ENCODE data around the gene OGN. TPM values are rescaled to one million over a fixed set of nuclear protein-coding genes. Genes with fewer than 3 reads are reported as not detected.

The OGN gene, protein sequence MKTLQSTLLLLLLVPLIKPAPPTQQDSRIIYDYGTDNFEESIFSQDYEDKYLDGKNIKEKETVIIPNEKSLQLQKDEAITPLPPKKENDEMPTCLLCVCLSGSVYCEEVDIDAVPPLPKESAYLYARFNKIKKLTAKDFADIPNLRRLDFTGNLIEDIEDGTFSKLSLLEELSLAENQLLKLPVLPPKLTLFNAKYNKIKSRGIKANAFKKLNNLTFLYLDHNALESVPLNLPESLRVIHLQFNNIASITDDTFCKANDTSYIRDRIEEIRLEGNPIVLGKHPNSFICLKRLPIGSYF
- total RNA-seq (1 to 10 TPM in 3 of 6 donors, under 1 TPM in 3; 0.28 to 5.8 (median 2.3) TPM), polyA plus RNA-seq (1 to 10 TPM; 1.3 to 1.4 TPM)

GRCh38 chr9:92404042-92404836 is at the start of gene OGN:
TSS of gene OGN (minus strand) at chr9:92404578. CDS start at chr9:92403407, 1,171 bp downstream.
- no peak within 1 kb of the TSS for H3K4me3 ChIP-seq
- 87 to 89% methylated on average over 5 of the region's 5 CpGs for WGBS, 2 donors
- no peaks in the 10 kb centered on the region for H3K36me3 ChIP-seq
- H3K9me3 ChIP-seq: no peaks in the 10 kb centered on the region
- TF ChIP-seq CTCF (IDR thresholded peaks at IDR 0.05): no peak
- no peak for ATAC-seq
- DNase-seq: no peak
- H3K4me1 ChIP-seq: no peaks in the 10 kb centered on the region
- H3K27me3 ChIP-seq: no peaks in the 10 kb centered on the region
- FAIRE-seq: no peak
- no peak within 1 kb of the TSS for H3K27ac ChIP-seq
- intact Hi-C loops (cut with DNase I): no loop called here

DNA sequence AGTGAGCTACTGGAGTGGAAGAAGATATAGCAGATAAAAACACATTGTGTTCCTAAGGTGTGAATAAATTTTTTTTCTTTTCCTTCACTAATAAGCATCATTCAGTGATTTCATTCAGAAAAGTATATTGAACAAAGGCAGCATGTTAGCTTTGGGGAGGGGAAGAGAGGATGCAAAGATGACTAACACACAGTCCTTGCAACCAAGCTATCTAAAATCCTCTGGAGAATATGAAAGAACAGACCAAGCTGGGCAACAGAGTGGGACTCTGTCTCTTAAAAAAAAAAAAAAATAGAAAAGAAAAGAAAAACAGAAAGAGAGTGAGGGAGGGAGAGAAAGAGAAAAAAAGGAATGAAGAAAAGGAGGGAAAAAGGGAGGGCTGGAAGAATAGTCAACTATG is 42.2 kb upstream of the OGN start:
- Histone ChIP-seq H3K4me3 (no peak overlapping the region), H3K27me3 (no peaks in the 10 kb centered on the region), H3K4me1 (no peaks in the 10 kb centered on the region), H3K27ac (no peak overlapping the region), H3K36me3 (no peaks in the 10 kb centered on the region), H3K9me3 (no peaks in the 10 kb centered on the region)
- TF ChIP-seq CTCF (IDR thresholded peaks at IDR 0.05): no peak
- intact Hi-C loops (cut with DNase I): no loop called here
- FAIRE-seq: no peak
- no peak for DNase-seq
- no peak for ATAC-seq

- no peak for ATAC-seq
- no peak overlapping the region for H3K27ac ChIP-seq
- no peaks in the 10 kb centered on the region for H3K27me3 ChIP-seq
- DNase-seq: no peak
- intact Hi-C loops (cut with DNase I): no loop called here
- WGBS, 2 donors: 78 to 87% methylated on average over 4 of the region's 4 CpGs
- no peaks in the 10 kb centered on the region for H3K36me3 ChIP-seq
- no peak overlapping the region for H3K4me3 ChIP-seq
- no peak for TF ChIP-seq CTCF (IDR thresholded peaks at IDR 0.05)
- no peaks in the 10 kb centered on the region for H3K4me1 ChIP-seq
- no peak for FAIRE-seq
- H3K9me3 ChIP-seq: no peaks in the 10 kb centered on the region
These were observed 40.5 kb upstream of the OGN start for GRCh38 chr9:92444841-92445240.

DNA sequence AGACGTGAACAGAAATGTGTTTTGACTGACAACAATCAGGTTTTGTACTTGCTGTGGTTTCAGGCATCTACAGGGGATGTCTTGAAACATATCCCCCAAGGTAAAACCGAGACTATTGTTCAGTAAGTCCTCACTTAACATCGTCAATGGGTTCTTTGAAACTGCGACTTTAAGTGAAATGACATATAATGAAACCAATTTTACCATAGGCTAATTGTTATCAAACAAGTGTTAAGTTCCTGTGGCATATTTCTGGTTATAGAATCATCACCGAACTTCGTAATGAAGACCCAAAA is 36.3 kb upstream of the OGN start:
- Histone ChIP-seq H3K27ac (no peak overlapping the region), H3K36me3 (no peaks in the 10 kb centered on the region), H3K9me3 (no peaks in the 10 kb centered on the region), H3K4me3 (no peak overlapping the region), H3K27me3 (no peaks in the 10 kb centered on the region), H3K4me1 (no peaks in the 10 kb centered on the region)
- FAIRE-seq: no peak
- WGBS, 2 donors: 83 to 94% methylated on average over 6 of the region's 6 CpGs
- intact Hi-C loops (cut with DNase I): no loop called here
- no peak for DNase-seq
- TF ChIP-seq CTCF (IDR thresholded peaks at IDR 0.05): no peak
- no peak for ATAC-seq

All from pancreas (tissue), 10 donors.